LHCN-M2 (cell line): ENCODE measurements around the gene NLRX1. TPM values are rescaled to one million over a fixed set of nuclear protein-coding genes. Genes with fewer than 3 reads are reported as not detected.
A peak's percentile ranks its signal among the peaks of the same experiment; 100 is the strongest.
"Not testable (repeated sequence)": the region's sequence is repeated elsewhere in the genome, so short reads cannot be mapped to it uniquely, and the experiment has no call there.

ENCODE experiments used
- DNase-seq: peaks from one replicate; pipeline ENCODE4 v3.0.0-alpha.2; 2012; ENCODE audit warnings: low read depth
- total RNA-seq: library from RNA; depleted of rRNA; stranded (reverse); fragments of >200 nt; gene quantifications from 2 replicates; pipeline ENCODE4 v1.2.3, GENCODE V29; 2014

NLRX1 gene
- total RNA-seq, 1 experiment from 2014 or later: 9.4 TPM

DNA sequence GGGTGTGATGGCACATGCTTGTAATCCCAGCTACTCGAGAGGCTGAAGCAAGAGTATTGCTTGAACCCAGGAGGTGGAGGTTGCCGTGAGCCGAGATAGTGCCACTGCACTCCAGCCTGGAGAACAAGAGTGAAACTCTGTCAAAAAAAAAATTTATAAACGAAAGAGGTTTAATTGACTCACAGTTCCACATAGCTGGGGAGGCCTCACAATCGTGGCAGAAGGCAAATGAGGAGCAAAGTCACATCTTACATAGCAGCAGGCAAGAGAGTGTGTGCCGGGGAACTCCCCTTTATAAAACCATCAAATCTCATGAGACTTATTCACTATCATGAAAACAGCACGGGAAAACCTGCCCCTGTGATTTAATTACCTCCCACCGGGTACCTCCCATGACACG is 15.9 kb downstream of the NLRX1 start:
- not testable (repeated sequence) for DNase-seq

DNA sequence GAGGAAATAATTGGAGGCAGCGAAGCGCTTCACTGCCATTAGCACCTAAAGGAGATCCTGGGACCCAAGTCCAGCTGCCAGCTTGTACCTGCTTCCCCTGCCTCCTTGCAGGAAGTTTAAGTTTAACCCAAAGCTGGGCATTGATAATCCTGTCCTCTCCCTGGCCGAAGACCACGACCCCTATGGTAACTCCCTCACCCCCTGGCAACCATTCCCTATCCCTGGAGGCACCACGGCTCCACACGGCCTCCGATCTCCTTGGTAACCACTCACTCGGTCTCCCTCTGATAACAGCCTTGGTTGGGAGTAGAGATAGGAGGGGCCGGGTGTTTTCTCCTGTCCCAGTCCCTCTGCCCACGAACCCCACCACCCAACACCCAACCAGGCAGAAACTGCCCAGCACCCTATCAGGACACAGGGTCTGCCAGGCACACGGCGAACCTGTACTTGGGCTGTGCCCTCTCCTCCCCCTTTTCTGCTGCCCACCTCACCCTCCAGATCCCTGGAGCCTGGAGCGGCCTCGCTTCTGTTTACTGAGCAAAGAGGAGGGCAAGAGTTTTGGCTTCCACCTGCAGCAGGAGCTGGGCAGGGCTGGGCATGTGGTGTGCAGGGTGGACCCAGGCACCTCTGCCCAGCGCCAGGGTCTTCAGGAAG is 17.6 kb downstream of the NLRX1 start:
- no peak for DNase-seq

DNA sequence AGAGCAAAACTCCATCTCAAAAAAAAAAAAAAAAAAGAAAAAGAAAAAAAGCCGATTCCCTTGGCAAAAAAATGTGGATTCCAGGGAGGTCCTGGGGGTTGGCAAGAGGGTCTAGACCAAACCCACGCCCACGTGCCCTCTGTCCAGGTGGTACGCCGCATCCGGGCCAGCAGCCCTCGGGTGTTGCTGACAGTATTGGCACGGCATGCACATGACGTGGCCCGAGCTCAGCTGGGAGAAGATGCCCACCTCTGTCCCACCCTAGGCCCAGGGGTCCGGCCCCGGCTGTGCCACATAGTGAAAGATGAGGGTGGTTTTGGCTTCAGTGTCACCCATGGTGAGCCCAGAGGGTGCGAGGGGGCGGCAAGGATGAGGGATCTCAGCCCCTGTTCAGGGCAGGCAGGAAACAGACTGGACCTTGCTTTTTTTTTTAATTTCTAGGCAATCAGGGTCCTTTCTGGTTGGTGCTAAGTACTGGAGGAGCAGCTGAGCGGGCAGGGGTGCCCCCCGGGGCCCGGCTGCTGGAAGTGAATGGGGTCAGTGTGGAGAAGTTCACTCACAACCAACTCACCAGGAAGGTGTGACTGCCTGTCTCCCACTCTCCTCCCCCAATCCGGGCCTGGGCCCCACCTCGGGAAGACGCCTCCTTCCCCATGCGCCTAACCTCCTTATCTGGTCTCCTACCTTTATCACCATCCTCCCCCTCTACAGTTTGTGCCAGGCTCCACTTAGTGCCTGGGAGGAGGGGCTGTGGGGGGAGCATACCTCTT is 18.8 kb downstream of the NLRX1 start:
- no peak for DNase-seq

DNA sequence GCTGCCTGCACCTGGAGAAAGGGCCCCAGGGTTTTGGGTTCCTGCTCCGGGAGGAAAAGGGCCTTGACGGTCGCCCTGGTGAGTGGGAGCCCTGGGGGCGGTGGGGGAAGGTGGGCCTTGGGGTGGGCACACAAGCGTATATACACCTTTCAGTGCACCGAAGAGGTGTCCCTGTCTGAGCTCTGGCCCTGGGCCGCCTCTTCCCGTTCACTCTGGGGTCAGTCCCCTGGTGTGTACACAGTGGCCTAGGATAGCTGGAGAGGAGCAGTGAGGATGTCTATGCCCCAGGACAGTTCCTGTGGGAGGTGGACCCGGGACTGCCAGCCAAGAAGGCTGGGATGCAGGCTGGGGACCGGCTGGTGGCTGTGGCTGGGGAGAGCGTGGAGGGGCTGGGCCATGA is 19.5 kb downstream of the NLRX1 start:
- no peak for DNase-seq

DNA sequence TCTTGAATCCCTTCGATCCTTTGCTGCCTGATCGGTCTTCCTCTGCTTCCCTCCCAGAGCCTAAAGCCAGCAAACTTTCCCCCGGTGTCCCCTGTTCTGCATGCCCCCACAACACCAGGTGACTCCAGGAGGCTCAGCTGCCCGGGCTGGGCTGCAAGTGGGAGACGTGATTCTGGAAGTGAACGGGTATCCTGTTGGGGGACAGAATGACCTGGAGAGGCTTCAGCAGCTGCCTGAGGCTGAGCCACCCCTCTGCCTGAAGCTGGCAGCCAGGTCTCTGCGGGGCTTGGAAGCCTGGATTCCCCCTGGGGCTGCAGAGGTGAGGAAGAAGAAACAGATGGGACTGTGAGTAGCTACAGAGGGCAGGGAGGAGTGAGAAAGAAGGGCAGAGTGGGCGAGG is 20.4 kb downstream of the NLRX1 start:
- DNase-seq: no peak

DNA sequence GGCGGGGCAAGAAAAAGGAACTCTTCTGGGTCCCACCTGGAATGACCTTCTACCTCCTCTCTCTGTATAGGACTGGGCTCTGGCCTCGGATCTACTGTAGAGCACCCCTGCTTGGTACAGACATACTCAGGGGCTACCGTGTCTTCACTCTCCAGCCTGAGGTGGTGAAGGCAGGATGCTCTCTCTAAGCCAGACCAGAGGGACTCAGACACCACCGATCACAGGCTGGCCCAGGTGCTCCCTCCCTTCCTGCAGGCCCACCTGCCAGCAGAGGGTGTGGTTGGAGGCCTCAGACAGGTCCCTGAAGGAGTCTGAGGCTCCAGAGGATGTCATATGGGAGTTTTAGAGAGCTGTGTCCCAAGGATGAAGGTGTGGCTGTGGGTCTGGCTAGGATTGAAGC is 20.9 kb downstream of the NLRX1 start:
- no peak for DNase-seq

DNA sequence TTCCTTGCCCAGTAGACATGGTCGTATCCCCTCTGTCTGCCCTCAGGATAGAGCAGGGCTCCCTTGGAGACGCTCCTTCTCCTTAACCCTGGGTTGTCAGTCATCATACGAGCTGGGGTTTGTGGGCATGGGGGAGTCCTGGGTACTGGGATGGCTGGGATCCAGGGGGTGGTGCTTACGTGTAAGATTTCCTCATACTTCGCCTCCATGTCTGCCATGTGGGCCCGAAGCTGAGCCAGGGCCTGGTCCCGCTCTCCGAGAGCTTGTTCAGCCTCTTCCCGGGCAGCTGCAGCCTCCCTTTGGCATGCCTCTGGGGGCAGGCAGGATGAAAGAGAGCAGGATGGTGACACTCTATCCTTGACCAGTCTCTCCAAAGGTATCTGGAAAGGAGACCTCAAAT is 22.0 kb downstream of the NLRX1 start:
- DNase-seq: no peak

DNA sequence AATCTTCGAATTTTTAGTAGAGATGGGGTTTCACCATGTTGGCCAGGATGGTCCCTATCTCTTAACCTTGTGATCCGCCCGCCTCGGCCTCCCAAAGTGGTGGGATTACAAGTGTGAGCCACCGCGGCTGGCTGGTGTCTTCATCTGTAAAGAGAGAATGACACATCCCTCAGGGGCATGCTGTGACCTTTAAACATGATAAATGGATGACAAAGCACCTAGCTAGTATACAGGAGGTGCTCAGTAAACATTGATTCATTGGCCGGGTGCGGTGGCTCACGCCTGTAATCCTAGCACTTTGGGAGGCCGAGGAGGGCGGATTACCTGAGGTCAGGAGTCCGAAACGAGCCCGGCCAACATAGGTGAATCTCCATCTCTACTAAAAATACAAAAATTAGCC is 22.7 kb downstream of the NLRX1 start:
- not testable (repeated sequence) for DNase-seq

DNA sequence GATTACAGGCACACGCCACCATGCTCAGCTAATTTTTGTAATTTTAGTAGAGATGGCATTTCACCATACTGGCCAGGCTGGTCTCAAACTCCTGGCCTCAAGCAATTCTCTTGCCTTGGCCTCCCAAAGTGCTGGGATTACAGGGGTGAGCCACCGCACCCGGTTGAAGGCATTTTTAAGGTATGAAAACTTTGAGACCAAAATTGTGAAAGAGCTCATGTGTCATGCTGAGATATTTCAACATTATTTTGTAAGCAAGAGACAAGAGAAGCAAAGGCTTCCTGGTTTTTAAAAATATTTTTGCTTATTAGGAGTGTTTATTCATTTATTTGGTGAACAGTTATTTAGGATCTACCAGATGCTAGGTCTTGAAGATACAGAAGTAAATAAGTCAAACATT is 23.6 kb downstream of the NLRX1 start:
- DNase-seq: peak; percentile 13

DNA sequence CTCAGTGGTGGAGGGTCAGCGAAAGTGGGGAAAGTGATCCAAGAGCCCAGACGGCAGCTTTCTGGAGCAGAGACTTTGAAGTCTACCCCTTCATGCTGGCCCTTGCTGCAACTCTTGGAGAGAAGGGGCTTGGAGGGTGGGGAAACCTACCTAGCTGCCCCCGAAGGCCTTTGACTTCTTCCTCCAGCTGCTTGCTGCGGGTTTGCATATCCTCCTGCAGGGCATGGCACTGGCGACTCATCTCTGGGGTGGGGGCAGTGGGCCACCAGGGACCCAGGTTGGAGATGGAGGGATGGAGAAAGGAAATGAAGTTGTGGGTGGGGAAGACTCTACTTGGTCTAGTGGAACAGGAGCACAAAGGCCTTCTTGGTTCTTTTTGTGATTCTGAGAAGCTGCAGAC is 24.5 kb downstream of the NLRX1 start:
- DNase-seq: no peak

DNA sequence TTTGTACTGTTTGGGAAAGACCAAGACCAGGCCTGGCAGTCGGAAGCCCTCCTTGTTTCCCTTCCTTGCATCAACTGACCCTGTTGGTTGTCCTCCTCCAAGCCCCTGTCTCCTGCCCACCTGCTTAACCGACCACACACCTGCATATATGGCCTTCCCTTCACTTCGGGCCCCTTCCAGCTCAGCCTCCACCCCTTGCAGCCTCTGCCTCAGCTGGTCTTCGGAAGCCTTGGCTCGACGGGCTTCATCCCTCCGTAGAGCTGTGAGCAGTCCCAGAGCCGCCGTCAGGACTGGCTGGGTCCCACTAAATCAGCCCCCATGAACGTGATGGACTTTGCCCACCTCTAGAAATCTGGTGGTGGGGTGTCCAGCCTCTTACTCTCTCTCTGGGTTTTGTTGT is 25.1 kb downstream of the NLRX1 start:
- no peak for DNase-seq

DNA sequence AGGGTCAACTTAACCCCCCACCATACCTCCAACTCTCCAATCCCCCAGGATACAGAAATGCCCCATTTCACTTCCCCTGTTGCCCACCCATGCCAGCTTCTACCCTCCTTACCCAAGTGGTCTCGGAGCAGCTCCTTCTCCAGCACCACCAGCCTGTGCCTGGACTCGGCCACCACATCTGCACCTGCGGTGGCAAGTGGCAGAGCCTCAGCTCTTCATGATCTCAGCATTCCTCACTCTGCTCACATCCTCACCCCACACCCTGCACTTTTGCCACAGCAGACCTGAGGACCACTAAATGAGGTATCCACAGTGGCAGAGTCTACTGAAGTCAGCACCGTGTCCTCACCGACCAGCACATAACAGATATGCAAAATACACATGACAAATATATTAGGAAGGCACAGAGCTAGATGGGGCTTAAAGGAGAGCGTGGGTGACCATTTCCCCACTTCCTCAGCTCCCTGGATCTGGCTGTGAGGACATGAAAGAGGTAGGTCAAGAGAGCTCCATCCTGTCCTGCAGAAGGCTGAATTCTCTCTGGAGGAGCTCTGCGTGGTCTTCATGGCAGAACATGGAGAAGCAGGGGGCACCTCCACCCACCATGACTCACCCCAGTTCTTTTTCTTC is 26.4 kb downstream of the NLRX1 start:
- DNase-seq: no peak

DNA sequence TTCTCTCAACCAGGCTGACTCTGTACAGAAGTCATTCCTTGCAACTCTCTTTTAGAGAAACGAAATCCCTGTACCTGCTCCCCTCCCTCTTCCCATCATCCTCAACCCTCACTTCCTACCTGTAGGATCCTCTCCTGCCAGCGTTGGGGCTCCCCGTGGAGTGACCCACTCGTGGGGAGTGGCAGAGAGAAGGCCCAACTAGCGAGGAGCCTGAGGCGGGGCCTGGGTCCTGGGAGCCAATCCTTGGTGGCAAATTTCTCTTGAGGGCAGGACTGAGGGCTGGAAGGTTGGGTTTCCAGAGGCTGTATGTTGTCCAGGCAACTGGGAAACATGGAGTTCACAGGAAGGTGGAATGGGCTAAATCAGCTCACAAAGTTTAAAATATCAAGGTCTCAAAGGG is 27.2 kb downstream of the NLRX1 start:
- peak; percentile 43 for DNase-seq

DNA sequence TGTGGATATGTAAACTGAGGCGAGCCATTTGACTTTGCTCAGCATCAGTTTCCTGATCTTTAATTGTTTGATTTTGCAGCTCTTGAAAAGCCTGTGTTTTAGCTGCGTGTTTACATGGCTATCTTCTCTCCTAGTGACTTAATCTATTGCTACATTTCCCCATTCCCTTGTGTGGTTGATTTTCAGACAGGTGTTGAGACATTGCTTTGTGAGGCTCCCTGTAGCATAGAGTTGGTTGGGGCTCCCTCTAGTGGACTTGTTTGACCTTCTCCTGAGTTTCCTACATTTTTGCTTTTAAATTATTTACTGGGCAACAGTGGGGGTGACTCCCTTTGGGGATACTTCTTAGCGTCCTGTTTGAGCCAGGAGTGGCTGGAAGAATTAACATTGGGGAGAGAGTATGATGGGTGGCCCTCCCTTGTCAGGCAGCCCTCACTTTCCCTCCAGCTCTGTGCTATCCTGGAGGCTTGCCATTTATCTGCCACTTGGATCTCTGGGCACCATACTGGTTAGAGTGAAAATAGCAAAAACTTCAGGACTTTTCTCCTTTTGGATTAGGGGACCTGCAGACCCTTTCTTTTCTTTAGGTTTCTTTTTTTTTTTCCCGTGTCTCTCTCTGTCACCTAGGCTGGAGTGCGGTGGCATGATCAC is 28.4 kb downstream of the NLRX1 start:
- DNase-seq: peak; percentile 88

DNA sequence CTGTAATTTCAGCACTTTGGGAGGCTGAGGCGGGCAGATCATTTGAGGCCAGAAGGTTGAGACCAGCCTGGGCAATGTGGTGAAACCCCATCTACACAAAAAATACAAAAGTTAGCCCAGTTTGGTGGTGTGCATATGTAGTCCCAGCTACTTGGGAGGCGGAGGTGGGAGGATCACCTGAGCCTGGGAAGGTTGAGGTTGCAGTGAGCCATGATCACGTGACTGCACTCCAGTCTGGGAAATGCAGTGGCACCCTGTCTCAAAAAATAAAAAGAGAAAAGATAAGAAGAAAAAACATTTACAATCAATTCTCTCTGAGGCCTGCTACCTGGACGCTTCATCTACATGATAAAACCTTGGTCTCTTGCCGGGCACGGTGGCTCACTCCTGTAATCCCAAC is 30.4 kb downstream of the NLRX1 start:
- no peak for DNase-seq

DNA sequence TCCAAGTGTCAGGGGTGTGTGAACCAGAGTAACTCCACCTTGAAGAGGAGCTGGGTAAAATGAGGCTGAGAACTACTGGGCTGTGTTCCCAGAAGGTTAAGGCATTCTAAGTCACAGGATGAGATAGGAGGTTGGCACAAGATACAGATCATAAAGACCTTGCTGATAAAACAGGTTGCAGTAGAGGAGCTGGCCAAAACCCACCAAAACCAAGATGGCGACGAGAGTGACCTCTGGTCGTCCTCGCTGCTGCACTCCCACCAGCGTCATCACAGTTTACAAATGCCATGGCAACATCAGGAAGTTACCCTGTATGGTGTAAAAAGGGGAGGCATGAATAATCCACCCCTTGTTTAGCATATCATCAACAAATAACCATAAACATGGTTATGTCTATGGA is 32.7 kb downstream of the NLRX1 start:
- not testable (repeated sequence) for DNase-seq

DNA sequence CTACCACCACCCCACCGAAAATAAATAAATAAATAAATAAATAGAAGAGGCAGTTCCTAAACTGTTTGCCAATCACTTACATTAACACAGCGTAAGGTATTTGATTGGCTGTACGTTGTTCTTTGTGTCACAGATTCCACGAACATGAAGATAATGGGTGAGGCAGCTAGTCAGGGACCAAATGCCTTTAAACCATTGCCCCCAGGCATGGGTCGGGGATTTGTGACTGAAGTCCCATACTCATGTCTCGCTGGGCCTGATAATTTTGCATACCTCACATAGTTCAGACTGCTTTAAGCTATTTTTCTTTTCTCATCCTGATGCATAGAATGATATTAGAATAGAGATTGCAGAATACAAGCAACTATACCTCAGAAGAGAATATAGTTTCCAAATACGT is 34.0 kb downstream of the NLRX1 start:
- no peak for DNase-seq

DNA sequence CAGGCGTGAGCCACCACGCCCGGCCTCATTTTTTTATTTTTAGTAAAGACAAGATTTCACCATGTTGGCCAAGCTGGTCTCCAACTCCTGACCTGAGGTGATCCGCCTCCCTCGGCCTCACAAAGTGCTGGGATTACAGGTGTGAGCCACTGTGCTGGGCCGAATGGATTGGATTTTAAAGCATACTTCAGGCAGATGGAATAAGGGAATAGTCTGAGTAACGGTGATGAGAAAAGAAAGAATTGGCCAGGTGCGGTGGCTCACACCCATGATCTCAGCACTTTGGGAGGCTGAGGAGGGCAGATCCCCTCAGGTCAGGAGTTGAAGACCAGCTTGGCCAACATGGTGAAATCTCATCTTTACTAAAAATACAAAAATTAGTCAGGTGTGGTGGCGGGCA is 35.5 kb downstream of the NLRX1 start:
- DNase-seq: no peak

DNA sequence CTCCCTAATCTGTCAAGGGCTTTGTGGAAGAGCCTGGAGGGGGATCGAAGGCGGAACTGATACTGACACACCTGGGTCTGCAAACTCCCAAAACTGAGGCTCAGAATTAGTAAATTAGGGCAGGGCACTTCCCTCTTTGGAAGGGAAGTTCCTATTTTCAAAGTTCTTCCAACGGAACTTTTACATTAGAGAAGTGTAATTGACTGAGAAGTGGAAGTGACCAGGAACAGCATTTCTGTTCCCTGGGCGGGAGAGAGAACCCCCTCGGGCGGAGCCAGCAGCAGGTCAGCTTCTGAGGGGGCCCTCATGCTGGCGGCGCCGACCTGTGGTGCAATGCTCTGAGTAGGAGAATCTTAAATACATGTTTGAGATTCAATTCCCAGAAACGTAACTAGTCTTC is 36.6 kb downstream of the NLRX1 start:
- no peak for DNase-seq

DNA sequence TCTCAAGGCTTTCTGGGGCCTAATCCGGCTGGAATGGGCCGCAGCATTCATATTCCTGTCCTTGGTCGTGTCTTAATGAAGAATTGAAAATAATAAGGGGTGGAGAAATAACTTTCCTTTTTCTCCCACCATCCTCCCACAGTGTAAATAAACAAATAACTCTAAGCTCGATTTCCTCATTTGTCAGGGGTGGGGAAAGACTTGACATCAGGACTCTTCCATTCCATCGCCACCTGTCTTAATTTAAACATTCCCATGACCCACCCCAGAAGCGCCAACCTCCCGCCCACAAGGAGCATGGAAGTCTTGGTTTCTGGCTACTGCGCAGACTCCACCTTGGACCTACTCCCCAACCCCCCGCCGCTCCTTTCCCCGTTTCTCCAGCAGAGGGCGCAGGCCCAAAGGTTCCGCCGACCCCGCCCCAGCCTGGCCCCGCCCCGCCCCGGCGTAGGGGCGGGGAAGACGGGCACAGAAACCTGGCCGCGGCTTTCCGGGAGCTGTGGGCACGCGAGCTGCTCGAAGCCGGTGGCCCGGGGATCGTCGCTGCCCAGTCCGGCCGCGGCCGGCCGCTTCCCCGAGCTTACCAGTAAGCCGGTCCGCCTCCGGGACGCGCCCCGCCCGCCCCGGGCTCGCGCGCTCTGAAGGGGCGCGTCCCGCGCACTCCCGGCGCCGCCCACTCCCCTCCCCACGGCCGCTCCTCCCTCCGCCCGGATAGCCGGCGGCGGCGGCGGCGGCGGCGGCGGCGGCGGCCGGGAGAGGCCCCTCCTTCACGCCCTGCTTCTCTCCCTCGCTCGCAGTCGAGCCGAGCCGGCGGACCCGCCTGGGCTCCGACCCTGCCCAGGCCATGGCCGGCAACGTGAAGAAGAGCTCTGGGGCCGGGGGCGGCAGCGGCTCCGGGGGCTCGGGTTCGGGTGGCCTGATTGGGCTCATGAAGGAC is 37.3 kb downstream of the NLRX1 start, which contains the start of gene CBL:
TSS of gene CBL (plus strand) at position 766 of the 937 bp plus-strand sequence. CDS start at position 845, 79 bp downstream.
- DNase-seq: peak; percentile 82
